Sciatic nerve (tissue), 2 donors: Measurements from ENCODE around the gene RPL41. TPM values are rescaled to one million over a fixed set of nuclear protein-coding genes. Genes with fewer than 3 reads are reported as not detected.
A peak's percentile ranks its signal among the peaks of the same experiment; 100 is the strongest.
"Not testable (repeated sequence)": the region's sequence is repeated elsewhere in the genome, so short reads cannot be mapped to it uniquely, and the experiment has no call there.

ENCODE experiments used
- ATAC-seq: fragments of 200-7000 bp; cut with Tn5 transposase; one replicate; pipeline ENCODE4 v1.9.1; 2020; ENCODE audit warnings: mild to moderate bottlenecking, moderate library complexity
- DNase-seq: peaks from one replicate; pipeline ENCODE4 v3.0.0-alpha.2; 2020; ENCODE audit warnings: low spot score
- intact Hi-C: fragments of 100-400 bp; cut with DNase I; formaldehyde crosslinking; loops from one replicate; pipeline ENCODE4 v1.14.2; 2022
- total RNA-seq: library from RNA; stranded (reverse); fragmentation: NEBNext Ultra II Directional; extraction: Animal tissue kit (Norgen Biotek cat#: 25700); gene quantifications from one replicate; pipeline ENCODE4 v1.2.1, GENCODE V29; 2021
- donor health status: DM: no; HTN: no; CAD: no.
- donor health status: DM: no; HTN: no; CAD: no.

Gene RPL41
- total RNA-seq, 1 donor from 2014 or later: 2,818 TPM

DNA sequence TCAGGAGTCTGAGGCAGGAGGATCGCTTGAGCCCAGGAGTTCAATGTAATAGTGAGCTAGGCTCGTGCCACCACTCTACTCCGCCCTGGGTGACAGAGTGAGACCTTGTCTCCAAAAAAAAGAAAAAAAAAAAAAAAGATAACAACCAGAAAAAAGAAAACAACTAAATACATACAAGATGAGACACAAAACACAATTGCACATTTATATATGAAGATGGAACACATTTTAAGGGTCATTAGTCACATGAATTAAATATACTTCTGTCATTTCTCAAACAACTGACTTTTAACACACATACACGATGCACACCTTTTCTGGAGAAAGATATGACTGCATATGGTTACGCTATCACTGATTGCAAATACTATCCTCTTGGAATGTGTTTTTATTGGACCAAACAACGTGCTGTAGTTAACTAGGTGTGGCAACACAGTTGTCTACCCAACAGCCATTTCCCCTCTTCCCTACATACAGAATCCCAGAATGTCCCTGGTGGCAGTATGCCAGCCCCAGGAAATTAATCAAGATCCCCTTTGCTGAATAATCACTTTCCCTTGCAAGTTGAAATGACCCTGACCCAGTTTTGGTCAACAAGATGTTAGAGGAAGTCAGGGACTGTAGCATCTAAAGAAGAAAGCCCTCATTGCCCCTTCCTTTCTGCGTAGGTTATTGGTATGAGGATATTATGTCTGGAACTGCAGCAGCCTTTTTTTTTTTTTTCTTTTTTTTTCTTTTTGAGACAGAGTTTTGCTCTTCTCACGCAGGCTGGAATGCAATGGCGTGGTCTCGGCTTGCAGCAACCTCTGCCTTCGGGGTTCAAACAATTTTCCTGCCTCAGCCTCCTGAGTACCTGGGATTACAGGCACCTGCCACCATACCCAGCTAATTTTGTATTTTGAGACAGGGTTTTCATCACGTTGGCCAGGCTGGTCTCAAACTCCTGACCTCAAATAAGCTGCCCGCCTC, 30.3 kb downstream of the RPL41 start:
- intact Hi-C loops: no loop called here
- ATAC-seq: peak; percentile 38
- no peak for DNase-seq

DNA sequence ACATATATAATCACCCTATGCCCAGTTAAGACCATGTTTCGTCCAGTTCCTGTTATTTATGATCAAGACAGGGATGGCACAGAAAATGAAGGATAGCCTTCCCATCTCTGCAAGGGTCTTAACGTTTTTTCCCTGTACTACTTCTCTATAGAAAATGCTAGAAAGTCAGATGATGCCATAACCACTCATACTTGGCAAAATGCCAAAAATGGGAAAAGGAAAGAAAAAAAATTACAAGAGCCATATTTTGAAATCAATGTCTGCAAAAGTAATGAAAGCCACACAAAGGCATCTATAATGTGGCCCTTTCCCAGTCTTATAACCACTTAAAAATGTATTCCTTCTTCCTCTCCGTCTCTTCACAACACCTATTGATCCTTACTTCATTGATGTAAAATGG, 34.1 kb downstream of the RPL41 start:
- ATAC-seq: no peak
- intact Hi-C loops: no loop called here
- no peak for DNase-seq

DNA sequence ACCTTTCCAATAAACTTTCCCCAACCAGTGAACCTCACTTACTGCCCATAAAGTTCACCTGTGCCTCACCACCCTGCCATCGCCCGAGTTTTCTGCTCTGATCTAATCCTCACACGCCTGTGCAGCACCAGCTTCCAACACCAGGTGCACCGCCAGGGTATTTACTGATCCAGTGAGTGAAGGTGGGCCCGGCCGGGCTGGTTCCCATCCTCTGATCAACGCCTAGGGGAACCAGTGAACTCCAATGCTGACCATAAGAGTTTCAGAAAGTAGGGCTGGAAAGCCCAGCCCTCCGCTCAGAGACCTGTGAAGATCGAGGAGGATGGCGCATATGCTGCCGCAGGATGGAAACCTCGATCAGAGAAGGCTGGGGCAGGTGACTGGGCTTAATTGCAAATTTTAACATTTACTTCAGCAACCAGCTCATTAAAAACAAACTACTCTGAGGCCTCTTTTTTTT, 35.3 kb downstream of the RPL41 start:
- DNase-seq (no peak), ATAC-seq (peak; percentile 25)
- intact Hi-C loops: no loop called here

DNA sequence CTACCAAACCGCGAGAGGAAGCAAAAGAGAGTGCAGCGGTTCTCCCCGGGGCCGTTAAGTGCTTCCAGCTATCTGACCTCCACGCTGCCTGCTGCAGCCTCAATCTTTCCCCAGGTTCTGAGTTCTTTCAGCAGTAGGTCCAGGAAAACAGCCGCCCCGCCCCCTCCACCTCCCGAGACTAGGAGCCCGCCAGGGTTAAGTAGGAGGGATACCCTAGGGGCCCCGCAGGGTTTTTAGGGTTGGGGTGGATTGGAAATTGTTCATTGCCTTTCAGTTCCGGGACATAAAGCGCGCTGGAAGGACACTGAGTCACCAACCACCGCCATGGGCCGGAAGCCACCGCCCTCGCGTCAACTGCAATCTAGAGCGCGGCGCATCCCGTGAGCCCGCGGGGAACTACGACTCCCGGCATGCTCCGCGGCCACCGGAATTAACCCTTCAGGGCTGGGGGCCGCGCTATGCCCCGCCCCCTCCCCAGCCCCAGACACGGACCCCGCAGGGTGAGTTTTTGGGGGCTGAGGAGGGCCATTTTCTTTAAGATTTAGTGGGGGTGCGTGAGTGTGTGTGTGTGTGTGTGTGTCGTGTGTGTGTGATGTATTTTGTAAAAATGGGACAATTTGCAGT, 35.8 kb downstream of the RPL41 start, which contains the start of gene MYL6B:
Gene MYL6B, plus strand, starts transcription at position 456 of the 624 bp plus-strand sequence. CDS start 1,332 bp downstream, outside the sequence.
- ATAC-seq (peak; percentile 97), DNase-seq (peak; percentile 96)
- intact Hi-C loops: no loop called here

DNA sequence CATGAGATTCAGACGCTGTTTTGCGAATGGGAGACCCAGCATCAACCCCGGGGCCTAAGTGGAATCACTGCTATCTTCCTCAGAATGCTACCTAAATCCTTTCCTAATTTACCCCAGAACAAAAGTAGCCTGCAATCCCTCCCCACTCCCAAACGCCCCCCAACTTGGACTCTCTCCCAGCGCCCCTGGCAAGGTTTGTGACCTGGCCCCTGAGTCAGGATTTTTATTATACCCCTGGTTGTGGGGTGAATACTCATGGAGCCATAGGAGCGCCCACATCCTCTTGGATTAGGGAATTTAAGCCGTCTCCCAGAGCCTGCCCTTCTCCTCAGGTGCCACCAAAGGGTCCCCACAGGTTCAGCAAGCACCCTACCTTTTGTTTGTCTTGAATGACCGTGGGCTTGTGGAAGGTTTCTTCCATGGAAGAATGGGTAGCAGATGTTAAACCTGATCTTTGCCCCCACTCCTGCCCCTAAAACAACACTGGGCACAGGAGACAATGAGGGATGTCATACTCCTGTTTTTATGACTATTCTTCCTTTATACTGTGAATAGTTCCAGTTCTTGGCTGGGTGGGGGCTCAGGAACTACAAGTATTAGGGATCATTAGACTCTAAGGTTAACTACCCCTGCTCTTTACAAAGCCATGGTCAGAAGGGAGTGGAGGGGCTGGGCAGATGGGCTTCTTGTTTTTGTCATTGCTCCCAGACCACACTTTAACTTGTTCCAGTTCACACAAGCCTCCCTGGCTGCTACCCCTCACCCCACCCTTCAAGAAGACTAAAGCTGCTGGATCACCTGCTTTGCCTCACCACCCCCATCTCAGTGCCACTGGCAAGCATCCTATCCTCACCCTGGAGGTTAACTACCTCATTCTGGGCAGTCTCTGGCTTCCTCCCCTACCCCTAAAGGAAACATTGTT, 36.6 kb downstream of the RPL41 start:
- ATAC-seq: no peak
- DNase-seq: no peak
- intact Hi-C loops: no loop called here

DNA sequence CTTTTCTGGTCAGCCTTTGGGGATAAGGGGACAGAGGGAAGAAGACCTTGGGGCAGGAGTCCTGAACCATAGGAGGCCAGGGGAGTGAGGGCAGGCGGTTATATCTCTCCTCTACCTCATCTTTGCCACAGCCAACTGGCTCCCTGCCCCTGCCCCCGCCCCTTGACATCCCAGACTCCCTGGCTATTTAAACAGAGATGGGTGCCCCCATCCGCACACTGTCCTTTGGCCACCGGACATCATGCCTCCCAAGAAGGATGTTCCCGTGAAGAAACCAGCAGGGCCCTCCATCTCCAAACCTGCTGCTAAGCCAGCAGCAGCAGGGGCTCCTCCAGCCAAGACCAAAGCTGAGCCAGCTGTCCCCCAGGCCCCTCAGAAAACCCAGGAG, 37.2 kb downstream of the RPL41 start:
- intact Hi-C loops: no loop called here
- DNase-seq (no peak), ATAC-seq (no peak)

DNA sequence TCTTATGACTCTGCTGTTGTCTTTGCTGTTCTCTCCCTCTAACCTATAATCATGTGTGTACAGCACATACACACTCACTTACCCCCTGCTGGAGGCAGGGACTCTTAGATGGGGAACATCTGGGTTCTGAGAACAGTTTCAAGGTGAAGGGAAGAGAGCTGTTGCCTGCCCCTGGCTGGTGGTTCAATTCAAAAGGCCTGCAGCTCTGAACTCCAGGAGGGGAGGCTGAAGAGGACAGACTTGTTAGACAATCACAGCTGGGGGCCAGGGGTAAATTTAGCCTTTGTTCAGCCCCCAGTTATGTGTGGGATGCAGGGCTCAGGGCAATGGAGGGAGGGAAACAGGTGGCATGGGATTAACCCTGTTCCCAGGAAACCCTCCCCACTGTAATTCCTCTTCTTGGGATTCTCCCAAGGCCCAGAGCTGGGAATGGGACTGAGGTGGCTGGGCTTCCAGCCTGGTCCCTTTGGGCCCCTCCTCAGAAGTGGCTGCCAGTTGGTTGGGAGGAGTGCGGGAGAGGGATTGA, 37.9 kb downstream of the RPL41 start:
- DNase-seq: no peak
- no peak for ATAC-seq
- intact Hi-C loops: no loop called here

DNA sequence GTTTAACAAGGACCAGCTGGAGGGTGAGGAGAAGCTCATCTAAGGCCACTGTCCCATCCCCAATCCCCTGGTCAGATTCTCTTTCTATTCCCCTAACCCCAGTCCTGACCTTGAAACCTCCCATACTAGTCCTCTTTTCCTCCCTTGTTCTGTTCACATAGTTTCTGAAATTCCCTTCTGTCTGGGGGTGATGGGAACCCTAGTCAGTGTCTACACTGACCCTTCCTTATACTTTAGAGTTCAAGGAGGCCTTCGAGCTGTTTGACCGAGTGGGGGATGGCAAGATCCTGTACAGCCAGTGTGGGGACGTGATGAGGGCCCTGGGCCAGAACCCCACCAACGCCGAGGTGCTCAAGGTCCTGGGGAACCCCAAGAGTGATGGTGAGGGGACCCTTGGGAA, 38.4 kb downstream of the RPL41 start:
- intact Hi-C loops: no loop called here

DNA sequence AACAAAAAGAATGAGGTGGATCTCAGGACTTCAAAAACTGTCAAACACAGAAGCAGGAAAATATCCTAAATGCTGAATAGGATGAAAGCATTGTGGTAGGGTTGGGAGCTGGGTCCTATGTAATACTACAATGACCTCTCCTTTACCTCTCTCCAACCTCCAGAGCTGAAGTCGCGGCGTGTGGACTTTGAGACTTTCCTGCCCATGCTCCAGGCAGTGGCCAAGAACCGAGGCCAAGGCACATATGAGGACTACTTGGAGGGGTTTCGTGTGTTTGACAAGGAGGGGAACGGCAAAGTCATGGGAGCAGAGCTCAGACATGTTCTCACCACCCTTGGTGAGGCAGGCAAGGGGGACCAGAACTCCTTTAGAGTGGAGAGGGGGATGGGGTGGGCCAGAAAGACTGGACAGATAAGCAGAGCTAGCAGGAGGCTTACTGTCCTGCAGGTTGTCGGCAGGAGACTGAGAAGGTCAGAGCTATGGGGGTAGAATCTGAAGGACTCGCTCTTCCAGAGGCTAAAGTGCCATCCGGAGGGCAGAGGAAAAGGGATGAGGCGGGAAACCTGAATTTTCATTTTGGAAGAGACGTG, 38.9 kb downstream of the RPL41 start:
- ATAC-seq: no peak
- no peak for DNase-seq
- intact Hi-C loops: no loop called here

More for the DNA sequence above, 38.4 kb downstream of the RPL41 start:
- no peak for DNase-seq
- ATAC-seq: no peak

DNA sequence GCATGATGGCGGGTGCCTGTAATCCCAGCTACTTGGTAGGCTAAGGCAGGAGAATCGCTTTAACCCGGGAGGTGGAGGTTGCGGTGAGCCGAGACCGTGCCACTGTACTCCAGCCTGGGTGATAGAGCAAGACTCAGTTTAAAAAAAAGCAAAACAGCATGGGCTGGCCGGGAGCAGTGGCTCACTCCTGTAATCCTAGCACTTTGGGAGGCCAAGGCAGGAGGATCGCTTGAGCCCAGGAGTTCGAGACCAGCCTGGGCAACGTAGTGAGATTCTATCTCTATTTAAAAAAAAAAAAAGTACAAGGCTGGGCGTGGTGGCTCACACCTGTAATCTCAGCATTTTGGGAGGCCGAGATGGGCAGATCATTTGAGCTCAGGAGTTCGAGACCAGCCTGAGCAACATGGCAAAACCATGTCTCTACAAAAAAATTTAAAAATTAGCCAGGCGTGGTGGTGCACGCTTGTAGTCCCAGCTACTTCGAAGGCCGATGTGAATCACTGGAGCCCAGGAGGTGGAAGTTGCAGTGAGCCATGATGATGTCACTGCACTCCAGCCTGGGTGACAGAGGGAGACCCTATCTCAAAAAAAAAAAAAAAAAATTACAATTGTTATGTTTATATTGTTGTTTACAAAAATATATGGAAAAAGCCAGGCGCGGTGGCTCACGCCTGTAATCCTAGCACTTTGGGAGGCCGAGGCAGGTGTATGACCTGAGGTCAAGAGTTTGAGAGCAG, 40.2 kb downstream of the RPL41 start:
- ATAC-seq, intact Hi-C loops, DNase-seq: not testable (repeated sequence)

DNA sequence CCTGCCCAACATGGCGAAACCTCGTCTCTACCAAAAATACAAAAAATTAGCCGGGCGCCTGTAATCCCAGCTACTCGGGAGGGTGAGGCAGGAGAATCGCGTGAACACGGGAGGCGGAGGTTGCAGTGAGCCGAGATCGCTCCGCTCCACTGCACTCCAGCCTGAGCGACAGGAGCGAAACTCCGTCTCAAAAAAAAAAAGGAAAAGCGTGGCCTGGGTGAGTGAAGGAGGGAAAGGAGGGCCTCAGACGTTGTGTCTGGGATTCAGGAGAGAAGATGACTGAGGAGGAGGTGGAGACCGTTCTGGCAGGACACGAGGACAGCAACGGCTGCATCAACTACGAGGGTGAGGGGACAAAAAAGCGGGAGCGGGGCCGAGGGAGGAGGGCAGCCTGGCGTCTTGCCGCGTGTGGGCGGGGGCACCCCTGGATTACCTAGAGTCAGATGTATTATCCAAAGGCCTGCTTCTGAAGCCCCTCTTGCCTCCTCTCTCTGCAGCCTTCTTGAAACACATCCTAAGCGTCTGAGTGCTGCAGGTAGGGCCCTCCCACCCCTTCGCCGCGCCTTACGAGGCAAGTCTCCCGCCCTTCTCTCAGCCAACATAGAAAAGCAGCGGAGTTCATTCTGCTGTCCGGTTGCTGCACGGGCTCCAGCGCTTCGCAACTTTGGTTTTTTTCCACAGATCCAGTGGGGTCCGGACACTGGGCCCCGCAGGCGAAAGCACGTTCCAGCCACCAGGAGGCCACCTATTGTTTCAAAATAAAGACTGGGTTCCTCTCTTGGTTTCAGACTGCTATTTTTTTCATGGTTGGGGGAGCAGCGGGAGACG, 41.0 kb downstream of the RPL41 start:
- intact Hi-C loops: no loop called here
- peak; percentile 87 for DNase-seq
- ATAC-seq: peak; percentile 72

DNA sequence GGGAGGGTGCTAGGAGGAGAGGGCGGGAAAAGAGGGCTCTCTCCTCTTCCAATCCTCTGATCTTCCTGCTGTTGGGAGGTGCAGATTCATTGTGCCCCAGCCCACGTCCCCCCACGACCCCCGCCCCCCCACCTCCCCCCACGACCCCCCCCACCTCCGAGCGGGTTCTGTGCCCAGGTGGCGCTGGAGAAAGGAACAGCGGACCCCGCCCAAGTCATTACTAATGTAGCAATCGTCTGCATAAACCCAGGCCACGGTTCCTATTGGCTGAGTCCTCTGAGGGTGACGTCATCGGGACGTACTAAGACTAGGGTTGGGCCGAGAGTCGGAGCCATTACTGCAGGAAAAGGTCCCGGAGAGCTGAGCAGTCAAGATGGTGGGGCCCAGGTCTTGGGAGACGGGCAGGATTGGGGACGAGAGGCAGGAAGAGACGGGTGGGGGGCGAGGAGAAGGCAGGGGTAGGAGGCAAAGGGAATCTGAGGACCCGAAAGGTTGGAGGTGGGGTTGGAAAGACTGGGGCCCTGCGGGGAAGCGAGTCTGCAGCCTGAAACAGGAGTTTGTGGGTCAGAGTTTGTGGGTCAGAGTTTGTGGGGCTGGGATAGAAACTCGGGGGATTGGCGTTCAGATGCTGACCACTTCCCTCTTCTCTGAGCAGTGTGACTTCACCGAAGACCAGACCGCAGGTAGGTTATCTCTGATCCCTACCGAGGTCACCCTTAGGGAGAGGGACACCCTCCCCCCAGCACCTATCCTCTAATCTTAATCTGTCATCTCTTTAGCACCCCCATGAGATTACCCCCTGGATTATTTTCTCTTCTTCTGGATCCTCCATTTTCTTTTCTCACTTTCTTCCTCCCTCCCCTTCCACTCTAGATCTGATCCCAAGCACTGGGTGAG, 41.8 kb downstream of the RPL41 start, which contains the start of gene MYL6:
Gene MYL6, plus strand, starts transcription at position 331 of the 897 bp plus-strand sequence. Its CDS starts 43 bp downstream, at position 374.
- DNase-seq: peak; percentile 97
- intact Hi-C loops: no loop called here
- ATAC-seq: peak; percentile 95

DNA sequence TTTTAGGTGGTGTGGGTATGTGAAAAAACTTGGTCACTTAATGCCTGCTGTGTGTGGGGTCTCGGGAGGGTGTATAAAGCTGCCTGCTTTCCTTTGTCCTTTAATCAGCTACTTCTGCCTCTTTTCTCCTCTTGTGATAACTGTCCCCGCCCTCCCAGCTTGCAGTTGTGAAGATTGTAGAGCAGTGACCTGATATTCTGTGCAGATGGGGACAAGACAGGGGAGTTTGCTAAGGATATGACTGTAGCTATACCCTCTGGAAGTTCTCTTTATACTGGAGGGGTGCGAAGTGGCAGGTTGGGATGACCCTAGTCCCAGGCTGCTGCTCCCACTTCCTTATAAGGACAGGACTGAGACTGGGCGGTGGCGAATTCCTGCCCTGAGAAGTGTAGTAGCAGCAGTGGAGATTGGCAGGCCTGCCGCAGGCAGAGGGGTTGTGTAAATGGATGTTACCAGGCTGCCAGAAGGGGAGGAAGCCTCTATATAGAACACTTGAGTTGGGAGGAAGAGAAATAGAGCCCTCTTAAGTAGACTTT, 42.6 kb downstream of the RPL41 start:
- peak; percentile 61 for ATAC-seq
- peak; percentile 78 for DNase-seq
- intact Hi-C loops: no loop called here

DNA sequence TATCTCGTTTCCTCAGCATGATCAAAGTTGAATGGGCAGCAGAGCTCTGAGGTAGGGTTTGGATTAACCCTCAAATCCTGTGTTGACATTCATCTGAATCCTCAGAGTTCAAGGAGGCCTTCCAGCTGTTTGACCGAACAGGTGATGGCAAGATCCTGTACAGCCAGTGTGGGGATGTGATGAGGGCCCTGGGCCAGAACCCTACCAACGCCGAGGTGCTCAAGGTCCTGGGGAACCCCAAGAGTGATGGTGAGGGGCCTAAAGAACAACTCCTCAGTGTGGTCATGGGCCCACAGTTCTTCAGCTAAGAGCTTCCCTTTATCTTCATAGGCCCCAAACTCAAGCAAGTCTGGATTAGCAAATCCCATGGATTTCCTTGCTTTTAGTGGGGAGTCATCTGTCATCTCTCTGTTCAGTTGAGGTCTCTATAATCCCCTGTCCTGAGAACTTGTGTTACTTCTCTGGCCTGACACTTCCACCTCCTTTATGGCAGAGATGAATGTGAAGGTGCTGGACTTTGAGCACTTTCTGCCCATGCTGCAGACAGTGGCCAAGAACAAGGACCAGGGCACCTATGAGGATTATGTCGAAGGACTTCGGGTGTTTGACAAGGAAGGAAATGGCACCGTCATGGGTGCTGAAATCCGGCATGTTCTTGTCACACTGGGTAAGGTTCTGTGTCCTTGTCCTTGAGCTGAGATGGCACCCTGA, 43.2 kb downstream of the RPL41 start:
- DNase-seq (no peak), ATAC-seq (no peak)
- intact Hi-C loops: no loop called here

DNA sequence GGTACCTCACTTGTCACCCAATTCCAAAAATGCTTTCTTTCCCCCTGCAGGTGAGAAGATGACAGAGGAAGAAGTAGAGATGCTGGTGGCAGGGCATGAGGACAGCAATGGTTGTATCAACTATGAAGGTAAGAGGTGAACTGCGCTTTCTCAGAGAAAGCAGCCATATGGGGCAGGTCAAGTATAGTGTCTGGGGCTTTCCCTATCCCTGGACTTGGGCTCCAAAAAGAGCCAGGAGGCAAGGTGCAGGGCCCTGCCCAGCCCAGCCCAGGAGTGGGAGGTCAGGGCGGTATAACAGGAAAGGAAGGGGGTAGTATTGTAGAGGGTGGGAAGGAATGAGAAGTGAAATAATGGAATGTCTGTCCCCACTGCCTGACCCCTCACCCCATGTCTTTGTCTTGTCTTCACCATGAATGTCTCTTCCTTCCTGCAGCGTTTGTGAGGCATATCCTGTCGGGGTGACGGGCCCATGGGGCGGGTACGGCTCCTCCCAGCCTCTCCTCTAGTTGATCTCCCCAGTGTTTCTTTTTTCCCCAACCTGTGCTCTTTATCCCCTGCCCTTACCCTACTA, 43.8 kb downstream of the RPL41 start:
- intact Hi-C loops: no loop called here
- ATAC-seq (no peak), DNase-seq (no peak)
